ENCODE measurements around the gene ZNF208. TPM values are rescaled to one million over a fixed set of nuclear protein-coding genes. Genes with fewer than 3 reads are reported as not detected.
"Not testable (repeated sequence)": the region's sequence is repeated elsewhere in the genome, so short reads cannot be mapped to it uniquely, and the experiment has no call there.

ZNF208 gene
- polyA plus RNA-seq (2013, experiment 1 of 2; ENCODE audit: insufficient read length): 0.06 TPM
- polyA plus RNA-seq (2013, experiment 2 of 2; ENCODE audit: insufficient read length): 0.19 TPM

GRCh38 chr19:22010437-22011143, at the start of gene ZNF208:
Gene ZNF208 (minus strand): TSS chr19:22010943. CDS start chr19:22010794, 149 bp downstream.
- DNase-seq: not testable (repeated sequence)

- DNase-seq: peak; percentile 1
Observed at GRCh38 chr19:22052644-22053013, 41.9 kb upstream of the ZNF208 start.

- DNase-seq: not testable (repeated sequence)
Observed at GRCh38 chr19:22041151-22041550, 30.4 kb upstream of the ZNF208 start.

GRCh38 chr19:22030680-22031079, 19.9 kb upstream of the ZNF208 start:
- no peak for DNase-seq

GRCh38 chr19:22026687-22027086, 15.9 kb upstream of the ZNF208 start:
- no peak for DNase-seq

GRCh38 chr19:22025539-22025938, 14.8 kb upstream of the ZNF208 start:
- not testable (repeated sequence) for DNase-seq

GRCh38 chr19:21970466-21970865, 40.3 kb downstream of the ZNF208 start:
- no peak for DNase-seq

GRCh38 chr19:21947775-21948174, 63.0 kb downstream of the ZNF208 start:
- DNase-seq: no peak

- no peak for DNase-seq
Observed at GRCh38 chr19:21940684-21941083, 70.1 kb downstream of the ZNF208 start.

GRCh38 chr19:21934593-21934992, 76.2 kb downstream of the ZNF208 start:
- no peak for DNase-seq

GRCh38 chr19:21934131-21934530, 76.6 kb downstream of the ZNF208 start:
- no peak for DNase-seq

GRCh38 chr19:21922276-21922675, 88.5 kb downstream of the ZNF208 start:
- DNase-seq: no peak

GRCh38 chr19:21921691-21922180, 89.0 kb downstream of the ZNF208 start:
- no peak for DNase-seq

- no peak for DNase-seq
Observed at GRCh38 chr19:21915411-21915810, 95.3 kb downstream of the ZNF208 start.

- no peak for DNase-seq
Observed at GRCh38 chr19:21912654-21913053, 98.1 kb downstream of the ZNF208 start.

- no peak for DNase-seq
Observed at GRCh38 chr19:21910318-21910717, 100.4 kb downstream of the ZNF208 start.

GRCh38 chr19:21908066-21908465, 102.7 kb downstream of the ZNF208 start:
- no peak for DNase-seq

- DNase-seq: no peak
Observed at GRCh38 chr19:21907516-21907915, 103.2 kb downstream of the ZNF208 start.

GRCh38 chr19:21902571-21902970, 108.2 kb downstream of the ZNF208 start:
- no peak for DNase-seq

GRCh38 chr19:21901861-21902260, 108.9 kb downstream of the ZNF208 start:
- no peak for DNase-seq

- DNase-seq: no peak
Observed at GRCh38 chr19:21900401-21900800, 110.3 kb downstream of the ZNF208 start.

- no peak for DNase-seq
Observed at GRCh38 chr19:21891086-21891485, 119.7 kb downstream of the ZNF208 start.

GRCh38 chr19:21890017-21890416, 120.7 kb downstream of the ZNF208 start:
- DNase-seq: not testable (repeated sequence)

- not testable (repeated sequence) for DNase-seq
Observed at GRCh38 chr19:21885516-21885915, 125.2 kb downstream of the ZNF208 start.

Measured in fibroblast of skin of back (primary cell).